Cardiac muscle cell (in vitro differentiated cells and primary cell): ENCODE measurements around the gene BMX. TPM values are rescaled to one million over a fixed set of nuclear protein-coding genes. Genes with fewer than 3 reads are reported as not detected.

Experiments
- DNase-seq, 2 donors: peaks; one replicate each; pipeline versions ENCODE4 v3.0.0 to v3.0.0-alpha.2; 2010 to 2017; ENCODE audit warnings: low read depth in 1 of 2, low spot score in 1 of 2
- H3K27ac ChIP-seq: fragments of 200-600 bp; sonication (generic); 2 replicates; pipeline ENCODE4 v1.5.1; 2016
- H3K27me3 ChIP-seq: fragments of 200-600 bp; sonication (generic); 2 replicates; pipeline ENCODE4 v1.6.0; 2016; ENCODE audit warnings: control low read depth
- H3K36me3 ChIP-seq: fragments of 200-600 bp; sonication (generic); 2 replicates; pipeline ENCODE4 v1.5.1; 2016; ENCODE audit warnings: control low read depth
- H3K4me1 ChIP-seq: fragments of 200-600 bp; sonication (generic); 2 replicates; pipeline ENCODE4 v1.8.1; 2017; ENCODE audit warnings: low read depth, mild to moderate bottlenecking, mixed run types
- H3K4me3 ChIP-seq: fragments of 200-600 bp; sonication (generic); 2 replicates; pipeline ENCODE4 v1.5.1; 2016; ENCODE audit warnings: mild to moderate bottlenecking
- H3K9me3 ChIP-seq: fragments of 200-600 bp; sonication (generic); 2 replicates; pipeline ENCODE4 v1.5.1; 2017; ENCODE audit warnings: low read depth, mild to moderate bottlenecking, control low read depth
- CTCF ChIP-seq: IDR thresholded peaks from 2 replicates; pipeline ENCODE4 v1.5.1; 2012; ENCODE audit warnings: low read depth, mild to moderate bottlenecking, low read length
- polyA plus RNA-seq: library from polyadenylated mRNA; unstranded; fragments of >200 nt; fragmentation: Nextera tagmentation; extraction: Ambion mirVana; gene quantifications from 2 replicates; pipeline ENCODE4 v1.2.1, GENCODE V29; 2016
- total RNA-seq: library from RNA; depleted of rRNA; stranded (reverse); fragments of >200 nt; gene quantifications from 2 replicates; pipeline ENCODE4 v1.2.3, GENCODE V29; 2016

BMX gene
- total and polyA plus RNA-seq, 2 experiments from 2014 or later, result 0.13 TPM; not detected in 1

GRCh38 chrX:15515931-15516330, 15.3 kb downstream of the BMX start:
- Histone ChIP-seq H3K27ac (no peak overlapping the region), H3K27me3 (no peaks in the 10 kb centered on the region), H3K4me1 (no peaks in the 10 kb centered on the region), H3K36me3 (no peaks in the 10 kb centered on the region), H3K9me3 (no peaks in the 10 kb centered on the region), H3K4me3 (no peak overlapping the region)
- TF ChIP-seq CTCF, result no peak
- peak in 1 of 2 donors; percentile 62 for DNase-seq

GRCh38 chrX:15522464-15522863, 21.9 kb downstream of the BMX start:
- H3K9me3 ChIP-seq, result no peaks in the 10 kb centered on the region
- no peak overlapping the region for H3K27ac ChIP-seq
- peaks cover 12% of the 10 kb centered on the region for H3K4me1 ChIP-seq
- no peak overlapping the region for H3K4me3 ChIP-seq
- no peaks in the 10 kb centered on the region for H3K36me3 ChIP-seq
- no peaks in the 10 kb centered on the region for H3K27me3 ChIP-seq
- no peak for DNase-seq
- TF ChIP-seq CTCF, result no peak

GRCh38 chrX:15523088-15523487, 22.5 kb downstream of the BMX start:
- H3K9me3 ChIP-seq, result no peaks in the 10 kb centered on the region
- peaks cover 12% of the 10 kb centered on the region for H3K4me1 ChIP-seq
- no peak overlapping the region for H3K4me3 ChIP-seq
- H3K27me3 ChIP-seq, result no peaks in the 10 kb centered on the region
- no peak for TF ChIP-seq CTCF
- H3K27ac ChIP-seq, result no peak overlapping the region
- no peak for DNase-seq
- H3K36me3 ChIP-seq, result no peaks in the 10 kb centered on the region

GRCh38 chrX:15524417-15524816, 23.8 kb downstream of the BMX start:
- Histone ChIP-seq H3K4me1 (peaks cover 12% of the 10 kb centered on the region), H3K36me3 (no peaks in the 10 kb centered on the region), H3K9me3 (no peaks in the 10 kb centered on the region), H3K27ac (no peak overlapping the region), H3K27me3 (no peaks in the 10 kb centered on the region), H3K4me3 (no peak overlapping the region)
- DNase-seq, result peak; percentile 42 to 89
- TF ChIP-seq CTCF, result no peak

- Histone ChIP-seq H3K36me3 (no peaks in the 10 kb centered on the region), H3K27ac (no peak overlapping the region), H3K9me3 (no peaks in the 10 kb centered on the region), H3K4me1 (peaks cover 12% of the 10 kb centered on the region), H3K4me3 (no peak overlapping the region), H3K27me3 (no peaks in the 10 kb centered on the region)
- DNase-seq, result no peak
- TF ChIP-seq CTCF, result no peak
These were observed 25.2 kb downstream of the BMX start for GRCh38 chrX:15525664-15526416.
